NCI-H1694 treated with DMSO at 0.1 percent for 48 hours (cell line): ENCODE results near the gene AFF1.

Source experiments
- DNase-seq: peaks from one replicate; lab custom pipeline; 2025; lab: John Stamatoyannopoulos, UW

Gene AFF1, protein sequence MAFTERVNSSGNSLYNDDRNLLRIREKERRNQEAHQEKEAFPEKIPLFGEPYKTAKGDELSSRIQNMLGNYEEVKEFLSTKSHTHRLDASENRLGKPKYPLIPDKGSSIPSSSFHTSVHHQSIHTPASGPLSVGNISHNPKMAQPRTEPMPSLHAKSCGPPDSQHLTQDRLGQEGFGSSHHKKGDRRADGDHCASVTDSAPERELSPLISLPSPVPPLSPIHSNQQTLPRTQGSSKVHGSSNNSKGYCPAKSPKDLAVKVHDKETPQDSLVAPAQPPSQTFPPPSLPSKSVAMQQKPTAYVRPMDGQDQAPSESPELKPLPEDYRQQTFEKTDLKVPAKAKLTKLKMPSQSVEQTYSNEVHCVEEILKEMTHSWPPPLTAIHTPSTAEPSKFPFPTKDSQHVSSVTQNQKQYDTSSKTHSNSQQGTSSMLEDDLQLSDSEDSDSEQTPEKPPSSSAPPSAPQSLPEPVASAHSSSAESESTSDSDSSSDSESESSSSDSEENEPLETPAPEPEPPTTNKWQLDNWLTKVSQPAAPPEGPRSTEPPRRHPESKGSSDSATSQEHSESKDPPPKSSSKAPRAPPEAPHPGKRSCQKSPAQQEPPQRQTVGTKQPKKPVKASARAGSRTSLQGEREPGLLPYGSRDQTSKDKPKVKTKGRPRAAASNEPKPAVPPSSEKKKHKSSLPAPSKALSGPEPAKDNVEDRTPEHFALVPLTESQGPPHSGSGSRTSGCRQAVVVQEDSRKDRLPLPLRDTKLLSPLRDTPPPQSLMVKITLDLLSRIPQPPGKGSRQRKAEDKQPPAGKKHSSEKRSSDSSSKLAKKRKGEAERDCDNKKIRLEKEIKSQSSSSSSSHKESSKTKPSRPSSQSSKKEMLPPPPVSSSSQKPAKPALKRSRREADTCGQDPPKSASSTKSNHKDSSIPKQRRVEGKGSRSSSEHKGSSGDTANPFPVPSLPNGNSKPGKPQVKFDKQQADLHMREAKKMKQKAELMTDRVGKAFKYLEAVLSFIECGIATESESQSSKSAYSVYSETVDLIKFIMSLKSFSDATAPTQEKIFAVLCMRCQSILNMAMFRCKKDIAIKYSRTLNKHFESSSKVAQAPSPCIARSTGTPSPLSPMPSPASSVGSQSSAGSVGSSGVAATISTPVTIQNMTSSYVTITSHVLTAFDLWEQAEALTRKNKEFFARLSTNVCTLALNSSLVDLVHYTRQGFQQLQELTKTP

DNA sequence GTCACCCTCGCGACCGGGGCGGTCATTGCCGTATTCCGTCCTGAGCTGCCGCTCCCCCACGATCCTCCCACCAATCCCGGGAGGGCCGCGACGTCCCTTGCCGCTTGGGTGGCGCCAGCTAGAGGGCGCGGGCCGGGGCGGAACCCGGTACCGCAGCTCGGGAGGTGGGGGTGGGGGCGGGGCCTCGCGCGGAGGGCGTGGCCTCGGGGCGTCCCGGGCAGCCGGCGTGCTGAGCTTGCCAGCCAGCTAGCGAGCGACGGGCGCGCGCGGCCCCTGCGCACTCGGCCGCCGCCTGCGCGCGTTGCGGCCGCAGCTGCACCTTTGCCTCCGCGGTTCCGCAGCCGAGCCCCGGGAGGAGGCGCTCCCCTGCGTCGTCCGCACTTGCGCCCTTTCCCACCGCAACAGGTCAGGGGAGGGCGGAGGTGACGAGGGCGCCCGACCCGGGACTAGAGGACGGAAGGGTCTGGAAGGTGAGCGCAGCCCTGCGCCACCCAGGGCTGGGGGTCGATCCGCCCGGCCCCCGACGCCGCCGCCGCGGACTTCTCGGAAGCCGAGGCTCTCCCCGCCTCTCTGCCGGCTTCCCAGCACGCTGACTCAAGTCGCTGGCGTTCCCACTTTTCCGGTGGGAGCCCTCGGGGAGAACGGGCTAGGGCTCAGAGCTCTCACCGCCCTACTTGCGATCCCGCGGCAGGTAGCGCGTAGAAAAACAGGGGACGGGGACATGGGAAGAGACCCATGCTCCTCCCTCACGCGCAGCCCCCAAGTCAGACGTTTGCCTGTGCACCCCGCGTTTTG is at the start of gene AFF1:
Gene AFF1, plus strand, starts transcription at position 241 of the 795 bp plus-strand sequence. CDS start 13,523 bp downstream, outside the sequence.
- peak; percentile 61 for DNase-seq

GRCh38 chr4:86890790-86891189 is 44.0 kb upstream of the AFF1 start:
- no peak for DNase-seq

- peak; percentile 43 for DNase-seq
Measured at GRCh38 chr4:86891762-86892635, 42.8 kb upstream of the AFF1 start, which contains the start of gene C4orf36. Gene C4orf36, minus strand, starts transcription at chr4:86892422. Its CDS starts 902 bp downstream, at chr4:86891520.

GRCh38 chr4:86892636-86892960 is 42.2 kb upstream of the AFF1 start:
- DNase-seq: peak; percentile 43

DNA sequence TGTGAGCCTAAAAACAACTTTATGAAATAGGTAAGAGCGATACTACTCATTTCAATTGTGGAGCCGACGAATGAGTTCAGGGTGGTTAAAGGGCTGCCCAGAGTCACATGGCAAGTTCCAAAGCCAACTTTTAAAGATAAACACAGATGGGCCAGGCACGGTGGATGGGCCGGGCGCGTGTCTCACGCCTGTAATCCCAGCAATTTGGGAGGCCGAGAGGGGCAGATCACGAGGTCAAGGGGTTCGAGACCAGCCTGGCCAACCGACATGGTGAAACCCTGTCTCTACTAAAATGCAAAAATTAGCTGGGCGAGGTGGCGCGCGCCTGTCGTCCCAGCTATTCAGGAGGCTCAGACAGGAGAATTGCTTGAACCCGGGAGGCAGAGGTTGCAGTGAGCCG is 41.7 kb upstream of the AFF1 start:
- DNase-seq: no peak

DNA sequence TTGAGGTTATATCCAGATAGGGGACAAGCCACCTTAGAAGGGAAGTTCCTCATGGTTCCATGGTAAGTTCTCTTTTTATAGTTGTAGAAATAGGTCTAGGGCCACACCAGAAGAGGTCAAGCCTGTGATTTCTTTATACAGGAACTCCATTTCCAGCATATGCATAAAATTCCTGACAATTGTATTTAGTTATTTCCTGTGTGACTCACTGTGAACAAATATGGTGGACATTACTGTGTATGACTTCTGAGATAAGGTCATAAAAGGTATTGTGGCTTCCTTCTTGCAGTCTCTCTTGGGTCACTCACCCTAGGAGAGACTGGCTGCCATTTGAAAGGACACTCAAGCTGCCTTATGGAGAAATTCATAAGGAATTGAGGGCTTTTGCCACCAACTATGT is 40.4 kb upstream of the AFF1 start:
- no peak for DNase-seq

- DNase-seq: peak; percentile 76
Measured at GRCh38 chr4:86895692-86896488, 38.9 kb upstream of the AFF1 start.

- no peak for DNase-seq
Measured at GRCh38 chr4:86896596-86896995, 38.2 kb upstream of the AFF1 start.

- no peak for DNase-seq
Measured at GRCh38 chr4:86898562-86898961, 36.2 kb upstream of the AFF1 start.

- DNase-seq: no peak
Measured at GRCh38 chr4:86901864-86902263, 32.9 kb upstream of the AFF1 start.

- DNase-seq: no peak
Measured at GRCh38 chr4:86908251-86908657, 26.6 kb upstream of the AFF1 start.

DNA sequence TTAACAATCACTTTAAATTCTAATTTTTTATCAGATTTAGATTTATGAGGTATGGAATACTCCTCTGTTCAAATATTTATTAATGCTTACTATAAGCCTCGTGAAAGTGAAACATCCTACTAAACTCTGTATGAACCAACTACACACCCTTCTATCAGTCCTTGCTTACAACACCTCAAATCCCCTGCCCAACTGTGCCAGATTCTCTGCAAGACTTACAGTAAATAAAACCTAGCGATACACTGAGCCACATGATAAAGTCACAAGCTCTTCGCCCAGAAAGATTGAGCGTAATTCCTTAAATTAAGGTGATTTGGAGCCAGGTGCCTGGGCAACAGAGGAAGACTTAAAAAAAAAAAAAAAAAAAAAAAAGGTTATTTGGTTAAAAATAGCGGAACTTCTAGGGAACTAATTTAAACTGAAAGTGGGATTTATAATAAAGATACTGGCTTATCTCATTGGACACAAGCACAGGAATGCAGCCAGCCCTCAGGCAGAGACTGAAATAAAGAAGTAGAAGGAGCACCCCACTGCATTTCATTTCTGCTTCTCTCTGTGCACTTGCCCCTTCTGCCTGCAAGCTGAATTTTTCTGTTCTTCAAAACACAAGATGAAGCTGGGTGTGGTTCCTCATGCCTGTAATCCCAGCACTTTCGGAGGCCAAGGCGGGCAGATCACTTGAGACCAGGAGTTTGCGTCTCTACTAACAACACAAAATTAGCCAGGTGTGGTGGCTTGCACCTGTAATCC is 25.1 kb upstream of the AFF1 start:
- DNase-seq: no peak

- no peak for DNase-seq
Measured at GRCh38 chr4:86910369-86910768, 24.4 kb upstream of the AFF1 start.

GRCh38 chr4:86910820-86911684 is 23.8 kb upstream of the AFF1 start:
- no peak for DNase-seq

- no peak for DNase-seq
Measured at GRCh38 chr4:86916392-86916791, 18.4 kb upstream of the AFF1 start.

DNA sequence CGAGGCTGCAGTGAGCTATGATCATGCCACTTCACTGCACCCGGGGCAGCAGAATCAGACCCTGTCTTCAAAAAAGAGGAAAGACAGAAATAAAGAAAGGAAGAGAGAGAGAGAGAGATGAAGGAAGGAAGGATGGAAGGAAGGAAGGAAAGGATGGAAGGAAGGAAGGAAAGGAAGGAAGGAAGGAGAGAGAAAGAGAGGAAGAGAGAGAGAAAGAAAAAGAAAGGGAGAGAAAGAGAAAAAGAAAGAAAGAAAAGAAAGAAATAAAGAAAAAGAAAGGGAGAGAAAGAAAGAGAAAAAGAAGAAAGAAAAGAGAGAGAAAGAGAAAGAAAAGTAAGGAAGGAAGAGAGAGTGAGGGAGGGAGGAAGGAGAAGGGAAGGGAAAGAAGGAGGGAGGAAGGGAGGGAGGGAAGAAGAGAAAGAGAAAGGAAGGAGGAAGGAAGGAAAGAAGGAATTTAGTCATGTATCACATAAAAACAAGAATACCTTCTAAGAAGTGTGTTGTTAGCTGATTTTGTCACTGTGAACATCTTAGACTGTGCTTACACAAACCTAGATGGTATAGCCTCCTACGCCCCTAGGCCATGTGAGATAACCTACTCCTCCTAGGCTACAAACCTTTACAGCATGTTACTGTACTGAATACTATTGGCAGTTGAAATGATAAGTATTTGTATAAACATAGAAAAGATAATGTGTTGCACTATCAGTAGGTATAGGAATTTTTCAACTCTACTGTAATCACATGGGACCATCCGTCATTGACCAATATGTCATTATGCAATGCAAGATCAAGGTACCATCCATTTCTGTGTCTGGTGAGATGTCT is 17.4 kb upstream of the AFF1 start:
- no peak for DNase-seq

DNA sequence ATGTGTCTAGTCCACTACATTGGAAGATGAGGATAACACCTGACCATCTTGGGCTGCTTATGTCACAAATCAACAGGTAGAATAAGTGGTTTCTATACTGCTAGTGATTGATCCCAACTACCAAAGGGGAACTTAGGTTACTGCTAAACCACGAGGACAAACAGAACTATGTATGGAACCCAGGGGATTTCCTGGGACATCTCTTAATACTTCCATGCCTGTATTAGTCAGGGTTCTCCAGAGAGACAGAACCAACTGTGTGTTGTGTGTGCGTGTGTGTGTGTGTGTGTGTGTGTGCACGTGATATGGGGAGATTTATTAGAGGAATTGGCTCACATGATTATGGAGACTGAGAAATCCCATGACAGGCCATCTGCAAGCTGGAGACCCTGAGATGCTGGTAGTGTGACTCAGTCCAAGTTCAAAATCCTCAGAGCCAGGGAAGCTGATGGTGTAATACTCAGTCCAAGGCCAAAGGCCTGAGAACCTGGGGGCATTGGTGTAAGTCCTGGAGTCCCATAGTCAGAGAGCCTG is 16.2 kb upstream of the AFF1 start:
- DNase-seq: no peak
